ES-I3 (cell line): ENCODE measurements around the gene SMLR1.

ENCODE experiments used
- H3K36me3 ChIP-seq: 2 replicates; pipeline ENCODE4 v1.6.1; 2013; ENCODE audit warnings: mild to moderate bottlenecking, low read length, control low read depth, moderate library complexity; ENCODE audit not compliant: insufficient read depth
- H3K4me1 ChIP-seq: 2 replicates; pipeline ENCODE4 v1.6.1; 2013; ENCODE audit warnings: mild to moderate bottlenecking, control low read depth, low read length; ENCODE audit not compliant: insufficient read depth
- H3K9ac ChIP-seq: 2 replicates; pipeline ENCODE4 v1.6.1; 2013; ENCODE audit warnings: low read depth, mild to moderate bottlenecking, low read length, moderate library complexity
- H3K9me3 ChIP-seq: 2 replicates; pipeline ENCODE4 v1.6.1; 2013; ENCODE audit warnings: mild to moderate bottlenecking, low read length, moderate library complexity; ENCODE audit not compliant: control insufficient read depth, insufficient read depth

SMLR1 gene

GRCh38 chr6:130810307-130811030 is 16.7 kb upstream of the SMLR1 start:
- Histone ChIP-seq H3K36me3 (no peaks in the 10 kb centered on the region), H3K9ac (no peak overlapping the region), H3K4me1 (no peaks in the 10 kb centered on the region), H3K9me3 (no peaks in the 10 kb centered on the region)

GRCh38 chr6:130811932-130812331 is 15.3 kb upstream of the SMLR1 start:
- no peaks in the 10 kb centered on the region for H3K9me3 ChIP-seq
- no peaks in the 10 kb centered on the region for H3K36me3 ChIP-seq
- no peaks in the 10 kb centered on the region for H3K4me1 ChIP-seq
- no peak overlapping the region for H3K9ac ChIP-seq

GRCh38 chr6:130814506-130814905 is 12.7 kb upstream of the SMLR1 start:
- H3K9ac ChIP-seq, result no peak overlapping the region
- H3K9me3 ChIP-seq, result no peaks in the 10 kb centered on the region
- no peaks in the 10 kb centered on the region for H3K36me3 ChIP-seq
- H3K4me1 ChIP-seq, result no peaks in the 10 kb centered on the region

- Histone ChIP-seq H3K9me3 (no peaks in the 10 kb centered on the region), H3K9ac (no peak overlapping the region), H3K4me1 (no peaks in the 10 kb centered on the region), H3K36me3 (no peaks in the 10 kb centered on the region)
These were observed 11.8 kb upstream of the SMLR1 start for GRCh38 chr6:130815200-130816071.

- Histone ChIP-seq H3K9ac (no peak overlapping the region), H3K36me3 (no peaks in the 10 kb centered on the region), H3K9me3 (no peaks in the 10 kb centered on the region), H3K4me1 (peaks cover 10% of the 10 kb centered on the region)
These were observed 4.5 kb upstream of the SMLR1 start for GRCh38 chr6:130822736-130823135.

GRCh38 chr6:130824978-130825694 is 2.1 kb upstream of the SMLR1 start:
- H3K4me1 ChIP-seq, result peaks cover 10% of the 10 kb centered on the region
- no peaks in the 10 kb centered on the region for H3K36me3 ChIP-seq
- H3K9me3 ChIP-seq, result no peaks in the 10 kb centered on the region
- no peak overlapping the region for H3K9ac ChIP-seq

- H3K4me1 ChIP-seq, result peaks cover 10% of the 10 kb centered on the region
- no peaks in the 10 kb centered on the region for H3K9me3 ChIP-seq
- H3K36me3 ChIP-seq, result no peaks in the 10 kb centered on the region
- H3K9ac ChIP-seq, result no peak overlapping the region
These were observed 1.3 kb upstream of the SMLR1 start for GRCh38 chr6:130825772-130826441.

GRCh38 chr6:130826442-130827246 is 562 bp upstream of the SMLR1 start:
- H3K4me1 ChIP-seq, result peaks cover 10% of the 10 kb centered on the region
- H3K36me3 ChIP-seq, result no peaks in the 10 kb centered on the region
- H3K9me3 ChIP-seq, result no peaks in the 10 kb centered on the region
- no peak overlapping the region for H3K9ac ChIP-seq

- peaks cover 10% of the 10 kb centered on the region for H3K4me1 ChIP-seq
- no peak overlapping the region for H3K9ac ChIP-seq
- H3K36me3 ChIP-seq, result no peaks in the 10 kb centered on the region
- H3K9me3 ChIP-seq, result no peaks in the 10 kb centered on the region
These were observed 2.2 kb downstream of the SMLR1 start for GRCh38 chr6:130829333-130829910.

- Histone ChIP-seq H3K9me3 (no peaks in the 10 kb centered on the region), H3K4me1 (no peaks in the 10 kb centered on the region), H3K9ac (no peak overlapping the region)
These were observed 4.4 kb downstream of the SMLR1 start for GRCh38 chr6:130831607-130832006.

GRCh38 chr6:130833569-130833968 is 6.4 kb downstream of the SMLR1 start:
- H3K9ac ChIP-seq, result no peak overlapping the region
- H3K4me1 ChIP-seq, result no peaks in the 10 kb centered on the region
- H3K36me3 ChIP-seq, result no peaks in the 10 kb centered on the region
- no peaks in the 10 kb centered on the region for H3K9me3 ChIP-seq

More at GRCh38 chr6:130831607-130832006, 4.4 kb downstream of the SMLR1 start:
- H3K36me3 ChIP-seq, result no peaks in the 10 kb centered on the region

GRCh38 chr6:130834482-130835251 is 7.5 kb downstream of the SMLR1 start:
- no peaks in the 10 kb centered on the region for H3K9me3 ChIP-seq
- H3K36me3 ChIP-seq, result no peaks in the 10 kb centered on the region
- H3K9ac ChIP-seq, result no peak overlapping the region
- peaks cover 7% of the 10 kb centered on the region for H3K4me1 ChIP-seq
